Esophagus muscularis mucosa (tissue), 3 donors: ENCODE results near the gene CDKN2B-AS1.

Experiments
- CTCF ChIP-seq, 3 experiments: fragments of 200-600 bp in 2 of 3; fragments of 450-650 bp in 1 of 3; sonication (generic) in 2 of 3; IDR thresholded peaks; one replicate each; pipeline ENCODE4 v1.5.1; 2017 to 2019; ENCODE audit warnings: antibody characterized with exemption in 3 of 3, mild to moderate bottlenecking in 2 of 3, moderate library complexity in 1 of 3
- POLR2AphosphoS5 ChIP-seq, 2 donors: sonication (generic); formaldehyde crosslinking; IDR thresholded peaks; one replicate each; pipeline ENCODE4 v1.6.1; 2017; ENCODE audit warnings: antibody characterized with exemption in 2 of 2

- TF ChIP-seq POLR2AphosphoS5 (IDR thresholded peaks at IDR 0.05) (no peak), CTCF (IDR thresholded peaks at IDR 0.05) (no peak)
Observed at GRCh38 chr9:22068369-22068768, 73.8 kb downstream of the CDKN2B-AS1 start.
